ENCODE measurements around the gene SSTR1.

DNA sequence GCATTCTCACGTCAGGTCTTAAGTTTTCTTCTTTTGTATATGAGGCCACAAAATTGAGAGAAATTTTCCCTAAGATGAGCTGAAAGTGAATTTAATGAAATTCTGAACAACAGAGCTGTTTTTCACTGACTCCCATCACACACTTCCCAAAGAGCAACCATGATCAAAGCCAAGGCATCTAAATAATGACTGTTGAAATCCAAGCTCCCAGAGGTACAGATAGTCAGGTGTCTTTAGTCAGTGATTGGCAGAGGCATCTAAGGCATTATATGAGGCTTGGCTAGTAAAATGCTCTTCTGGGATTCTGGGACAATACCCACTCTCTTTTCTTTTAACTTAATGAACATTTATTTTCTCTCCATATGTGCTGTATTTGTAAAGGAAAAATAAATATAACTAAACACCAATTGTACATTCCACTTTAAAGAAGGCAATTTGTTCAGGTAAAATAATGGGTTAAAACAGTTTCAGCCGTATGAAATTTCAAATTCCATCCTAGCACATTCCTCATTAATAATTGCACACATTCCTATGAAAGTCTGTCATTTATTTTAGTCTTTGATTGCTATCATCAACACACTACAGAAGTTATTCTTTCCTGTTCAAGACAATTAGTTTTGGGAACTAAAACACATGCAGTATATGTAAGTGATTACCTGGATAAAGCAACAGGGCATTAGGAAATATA is 871 bp upstream of the SSTR1 start:
- no peak for TF ChIP-seq POLR2A (IDR thresholded peaks at IDR 0.05; ENCODE audit: low read depth)
- TF ChIP-seq, protein P1, sequence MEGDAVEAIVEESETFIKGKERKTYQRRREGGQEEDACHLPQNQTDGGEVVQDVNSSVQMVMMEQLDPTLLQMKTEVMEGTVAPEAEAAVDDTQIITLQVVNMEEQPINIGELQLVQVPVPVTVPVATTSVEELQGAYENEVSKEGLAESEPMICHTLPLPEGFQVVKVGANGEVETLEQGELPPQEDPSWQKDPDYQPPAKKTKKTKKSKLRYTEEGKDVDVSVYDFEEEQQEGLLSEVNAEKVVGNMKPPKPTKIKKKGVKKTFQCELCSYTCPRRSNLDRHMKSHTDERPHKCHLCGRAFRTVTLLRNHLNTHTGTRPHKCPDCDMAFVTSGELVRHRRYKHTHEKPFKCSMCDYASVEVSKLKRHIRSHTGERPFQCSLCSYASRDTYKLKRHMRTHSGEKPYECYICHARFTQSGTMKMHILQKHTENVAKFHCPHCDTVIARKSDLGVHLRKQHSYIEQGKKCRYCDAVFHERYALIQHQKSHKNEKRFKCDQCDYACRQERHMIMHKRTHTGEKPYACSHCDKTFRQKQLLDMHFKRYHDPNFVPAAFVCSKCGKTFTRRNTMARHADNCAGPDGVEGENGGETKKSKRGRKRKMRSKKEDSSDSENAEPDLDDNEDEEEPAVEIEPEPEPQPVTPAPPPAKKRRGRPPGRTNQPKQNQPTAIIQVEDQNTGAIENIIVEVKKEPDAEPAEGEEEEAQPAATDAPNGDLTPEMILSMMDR (IDR thresholded peaks at IDR 0.05) = no peak

Measured in esophagus muscularis mucosa (tissue), 3 donors.